ENCODE results near the gene TTYH2.

DNA sequence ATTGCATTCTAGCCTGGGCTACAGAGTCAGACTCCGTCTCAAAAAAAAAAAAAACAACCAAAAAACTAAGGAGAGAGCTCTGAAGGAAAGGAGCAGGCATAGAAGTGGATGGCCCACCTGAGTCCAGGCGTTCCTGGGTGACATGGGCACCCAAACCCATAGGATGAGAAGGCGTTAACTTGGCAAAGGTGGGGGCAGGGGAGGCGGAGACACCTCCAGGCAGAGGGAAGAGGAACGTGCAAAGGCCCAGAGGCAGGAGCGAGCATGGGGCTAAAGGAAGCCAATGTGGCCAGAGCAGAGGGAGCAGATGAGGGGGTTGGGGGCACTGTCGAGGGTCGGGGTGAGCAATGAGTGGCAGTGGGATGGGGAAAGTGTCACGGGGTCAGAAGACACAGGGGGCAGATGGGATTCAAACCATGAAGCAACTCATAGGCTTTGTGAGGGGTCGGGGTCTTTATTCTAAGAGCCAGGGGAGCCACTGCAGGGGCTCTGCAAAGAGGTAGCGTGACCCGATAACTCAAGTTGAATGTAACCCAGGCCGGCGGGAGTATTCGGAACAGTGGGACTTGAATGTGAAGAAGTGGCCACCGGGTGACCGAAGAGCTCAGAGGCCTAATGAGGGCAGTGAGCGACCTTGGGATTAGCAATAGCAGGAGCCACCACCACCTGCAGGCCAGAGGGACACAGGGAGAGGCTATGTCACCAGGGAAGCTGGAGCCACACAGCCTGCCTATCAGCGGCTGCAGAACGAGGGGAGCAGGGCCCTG, 11.8 kb downstream of the TTYH2 start:
- TF ChIP-seq, protein P1, sequence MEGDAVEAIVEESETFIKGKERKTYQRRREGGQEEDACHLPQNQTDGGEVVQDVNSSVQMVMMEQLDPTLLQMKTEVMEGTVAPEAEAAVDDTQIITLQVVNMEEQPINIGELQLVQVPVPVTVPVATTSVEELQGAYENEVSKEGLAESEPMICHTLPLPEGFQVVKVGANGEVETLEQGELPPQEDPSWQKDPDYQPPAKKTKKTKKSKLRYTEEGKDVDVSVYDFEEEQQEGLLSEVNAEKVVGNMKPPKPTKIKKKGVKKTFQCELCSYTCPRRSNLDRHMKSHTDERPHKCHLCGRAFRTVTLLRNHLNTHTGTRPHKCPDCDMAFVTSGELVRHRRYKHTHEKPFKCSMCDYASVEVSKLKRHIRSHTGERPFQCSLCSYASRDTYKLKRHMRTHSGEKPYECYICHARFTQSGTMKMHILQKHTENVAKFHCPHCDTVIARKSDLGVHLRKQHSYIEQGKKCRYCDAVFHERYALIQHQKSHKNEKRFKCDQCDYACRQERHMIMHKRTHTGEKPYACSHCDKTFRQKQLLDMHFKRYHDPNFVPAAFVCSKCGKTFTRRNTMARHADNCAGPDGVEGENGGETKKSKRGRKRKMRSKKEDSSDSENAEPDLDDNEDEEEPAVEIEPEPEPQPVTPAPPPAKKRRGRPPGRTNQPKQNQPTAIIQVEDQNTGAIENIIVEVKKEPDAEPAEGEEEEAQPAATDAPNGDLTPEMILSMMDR (conservative IDR thresholded peaks at IDR 0.05) = no peak
- TF ChIP-seq EZH2 (IDR thresholded peaks at IDR 0.05; ENCODE audit: low read depth) = no peak
